Mesenchymal stem cell (in vitro differentiated cells and primary cell): ENCODE results near the gene ALB.

Source experiments
- DNase-seq: peaks from one replicate; pipeline ENCODE4 v3.0.0-alpha.2; 2013
- H2AFZ ChIP-seq: one replicate; pipeline ENCODE4 v1.6.1; 2013; ENCODE audit warnings: low read depth, mild to moderate bottlenecking, control low read depth, inconsistent platforms, low read length, moderate library complexity
- H2AK5ac ChIP-seq: 2 replicates; pipeline ENCODE4 v1.6.1; 2013; ENCODE audit warnings: low read length, moderate library complexity, mild to moderate bottlenecking, inconsistent platforms; ENCODE audit not compliant: severe bottlenecking
- H2BK120ac ChIP-seq: one replicate; pipeline ENCODE4 v1.6.1; 2013; ENCODE audit warnings: low read depth, mild to moderate bottlenecking, inconsistent platforms, low read length, moderate library complexity
- H2BK12ac ChIP-seq, 2 experiments: one replicate each; pipeline ENCODE4 v1.6.1; 2013; ENCODE audit warnings: inconsistent platforms in 2 of 2, low read length in 2 of 2, mild to moderate bottlenecking in 2 of 2, moderate library complexity in 2 of 2, control low read depth in 1 of 2
- H2BK15ac ChIP-seq: one replicate; pipeline ENCODE4 v1.6.1; 2013; ENCODE audit warnings: mild to moderate bottlenecking, low read depth, inconsistent platforms; ENCODE audit not compliant: poor library complexity, severe bottlenecking
- H2BK5ac ChIP-seq: 2 replicates; pipeline ENCODE4 v1.6.1; 2013; ENCODE audit warnings: low read depth, mild to moderate bottlenecking, low read length, control low read depth, inconsistent platforms; ENCODE audit not compliant: poor library complexity, severe bottlenecking
- H3K14ac ChIP-seq, 2 experiments: one replicate each; pipeline ENCODE4 v1.6.1; 2013; ENCODE audit warnings: inconsistent platforms in 2 of 2, low read length in 2 of 2, control low read depth in 1 of 2, mild to moderate bottlenecking in 1 of 2, moderate library complexity in 1 of 2
- H3K18ac ChIP-seq, 2 experiments: one replicate each; pipeline ENCODE4 v1.6.1; 2013; ENCODE audit warnings: inconsistent platforms in 2 of 2, low read length in 2 of 2, control low read depth in 1 of 2, low read depth in 1 of 2, mild to moderate bottlenecking in 1 of 2
- H3K23ac ChIP-seq, 2 experiments: one replicate each; pipeline ENCODE4 v1.6.1; 2013; ENCODE audit warnings: inconsistent platforms in 2 of 2, low read length in 2 of 2, mild to moderate bottlenecking in 2 of 2, moderate library complexity in 2 of 2, control low read depth in 1 of 2
- H3K27ac ChIP-seq: 2 replicates; pipeline ENCODE4 v1.5.1; 2013; ENCODE audit warnings: mild to moderate bottlenecking, moderate library complexity, low read length, control low read depth, inconsistent platforms; ENCODE audit not compliant: poor library complexity, severe bottlenecking
- H3K27me3 ChIP-seq, 2 experiments: 2 replicates each; pipeline versions ENCODE4 v1.6.1 to v1.7.0; 2013; ENCODE audit warnings: low read length in 2 of 2, mild to moderate bottlenecking in 2 of 2, moderate library complexity in 2 of 2, control low read depth in 1 of 2, inconsistent platforms in 1 of 2; ENCODE audit not compliant: control insufficient read depth in 1 of 2, insufficient read depth in 1 of 2
- H3K36me3 ChIP-seq, 2 experiments: 2 replicates each; pipeline versions ENCODE4 v1.6.1 to v1.7.0; 2013; ENCODE audit warnings: low read length in 2 of 2, control low read depth in 1 of 2, inconsistent platforms in 1 of 2, low read depth in 1 of 2, mild to moderate bottlenecking in 1 of 2; ENCODE audit not compliant: insufficient read depth in 2 of 2, control insufficient read depth in 1 of 2
- H3K4ac ChIP-seq, 2 experiments: one replicate each; pipeline ENCODE4 v1.6.1; 2013; ENCODE audit warnings: inconsistent platforms in 2 of 2, low read length in 2 of 2, mild to moderate bottlenecking in 2 of 2, moderate library complexity in 2 of 2, control low read depth in 1 of 2, low read depth in 1 of 2
- H3K4me1 ChIP-seq: 2 replicates; pipeline ENCODE4 v1.6.1; 2013; ENCODE audit warnings: low read depth, low read length, control low read depth; ENCODE audit not compliant: control insufficient read depth, insufficient read depth
- H3K4me2 ChIP-seq: 2 replicates; pipeline ENCODE4 v1.6.1; 2013; ENCODE audit warnings: low read length, mild to moderate bottlenecking, inconsistent platforms; ENCODE audit not compliant: poor library complexity, severe bottlenecking
- H3K4me3 ChIP-seq, 2 experiments: 2 replicates each; pipeline versions ENCODE4 v1.5.1 to v1.7.0; 2013; ENCODE audit warnings: low read length in 2 of 2, mild to moderate bottlenecking in 2 of 2, control low read depth in 1 of 2, low read depth in 1 of 2; ENCODE audit not compliant: insufficient read depth in 1 of 2
- H3K79me1 ChIP-seq: replicated peaks from 2 replicates; pipeline ENCODE4 v1.6.1; 2013; ENCODE audit warnings: mild to moderate bottlenecking, control low read depth, low read length, inconsistent platforms; ENCODE audit not compliant: poor library complexity, severe bottlenecking
- H3K9ac ChIP-seq: 2 replicates; pipeline ENCODE4 v1.7.0; 2013; ENCODE audit warnings: mild to moderate bottlenecking, low read length, moderate library complexity
- H3K9me3 ChIP-seq: 2 replicates; pipeline ENCODE4 v1.7.0; 2013; ENCODE audit warnings: mild to moderate bottlenecking, low read length; ENCODE audit not compliant: control insufficient read depth
- H4K8ac ChIP-seq: one replicate; pipeline ENCODE4 v1.6.1; 2013; ENCODE audit warnings: inconsistent platforms, mild to moderate bottlenecking, low read length, moderate library complexity
- H4K91ac ChIP-seq: one replicate; pipeline ENCODE4 v1.6.1; 2013; ENCODE audit warnings: mild to moderate bottlenecking, low read length, inconsistent platforms
- WGBS: methylation state at CpG from one replicate; pipeline ENCODE4 v1.1.7; 2013; ENCODE audit warnings: mixed read lengths; 5-methylcytosine and 5-hydroxymethylcytosine counted together

Gene ALB

DNA sequence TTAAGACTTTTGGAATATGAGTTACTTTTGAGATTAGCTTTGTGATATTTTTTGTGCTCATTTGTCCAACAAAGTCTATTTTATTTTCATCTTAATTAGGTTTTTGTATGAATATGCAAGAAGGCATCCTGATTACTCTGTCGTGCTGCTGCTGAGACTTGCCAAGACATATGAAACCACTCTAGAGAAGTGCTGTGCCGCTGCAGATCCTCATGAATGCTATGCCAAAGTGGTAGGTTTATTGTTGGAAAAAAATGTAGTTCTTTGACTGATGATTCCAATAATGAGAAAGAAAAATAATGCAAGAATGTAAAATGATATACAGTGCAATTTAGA, 10.8 kb downstream of the ALB start:
- Histone ChIP-seq H3K27me3 (no peaks in the 10 kb centered on the region), H3K9ac (no peak overlapping the region), H3K4me2 (no peak overlapping the region), H2AK5ac (no peak overlapping the region), H2BK120ac (no peak overlapping the region), H2BK15ac (no peak overlapping the region), H3K14ac (no peak overlapping the region), H3K18ac (no peak overlapping the region), H3K4me3 (no peak overlapping the region), H4K91ac (no peak overlapping the region), H3K36me3 (no peaks in the 10 kb centered on the region), H4K8ac (no peak overlapping the region), H2AFZ (no peak overlapping the region), H2BK5ac (no peak overlapping the region), H2BK12ac (no peak overlapping the region), H3K4ac (no peak overlapping the region), H3K4me1 (no peaks in the 10 kb centered on the region), H3K23ac (no peak overlapping the region), H3K9me3 (no peaks in the 10 kb centered on the region), H3K79me1 (no peaks in the 10 kb centered on the region), H3K27ac (no peak overlapping the region)
- 88% methylated on average over 2 of the region's 2 CpGs for WGBS
- no peak for DNase-seq

DNA sequence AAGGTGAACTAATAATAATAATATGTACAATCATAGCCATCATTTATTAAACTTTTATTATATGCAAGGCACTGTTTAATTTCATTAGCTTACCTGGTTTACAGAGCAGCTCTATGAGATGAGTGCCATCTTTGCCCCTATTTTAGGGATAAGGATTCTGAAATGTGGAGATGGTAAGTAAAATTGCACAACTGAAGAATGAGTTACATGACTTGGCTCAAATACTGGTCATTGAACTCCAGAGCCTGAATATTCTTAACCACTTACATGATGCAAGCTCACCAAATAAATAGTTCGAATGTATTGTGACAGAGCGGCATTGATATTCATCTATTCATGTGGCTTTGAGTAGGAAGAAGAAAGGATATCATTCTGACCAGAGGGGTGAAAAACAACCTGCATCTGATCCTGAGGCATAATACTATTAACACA, 11.7 kb downstream of the ALB start:
- Histone ChIP-seq H3K9ac (no peak overlapping the region), H3K79me1 (no peaks in the 10 kb centered on the region), H3K18ac (no peak overlapping the region), H2BK120ac (no peak overlapping the region), H3K27me3 (no peaks in the 10 kb centered on the region), H3K4me1 (no peaks in the 10 kb centered on the region), H3K4me3 (no peak overlapping the region), H3K4me2 (no peak overlapping the region), H3K36me3 (no peaks in the 10 kb centered on the region), H2BK15ac (no peak overlapping the region), H3K27ac (no peak overlapping the region), H4K8ac (no peak overlapping the region), H2AFZ (no peak overlapping the region), H3K23ac (no peak overlapping the region), H3K9me3 (no peaks in the 10 kb centered on the region), H2AK5ac (no peak overlapping the region), H2BK12ac (no peak overlapping the region), H4K91ac (no peak overlapping the region), H2BK5ac (no peak overlapping the region), H3K14ac (no peak overlapping the region), H3K4ac (no peak overlapping the region)
- WGBS = no CpG with 5 or more reads among the region's 2 CpGs
- DNase-seq = no peak

DNA sequence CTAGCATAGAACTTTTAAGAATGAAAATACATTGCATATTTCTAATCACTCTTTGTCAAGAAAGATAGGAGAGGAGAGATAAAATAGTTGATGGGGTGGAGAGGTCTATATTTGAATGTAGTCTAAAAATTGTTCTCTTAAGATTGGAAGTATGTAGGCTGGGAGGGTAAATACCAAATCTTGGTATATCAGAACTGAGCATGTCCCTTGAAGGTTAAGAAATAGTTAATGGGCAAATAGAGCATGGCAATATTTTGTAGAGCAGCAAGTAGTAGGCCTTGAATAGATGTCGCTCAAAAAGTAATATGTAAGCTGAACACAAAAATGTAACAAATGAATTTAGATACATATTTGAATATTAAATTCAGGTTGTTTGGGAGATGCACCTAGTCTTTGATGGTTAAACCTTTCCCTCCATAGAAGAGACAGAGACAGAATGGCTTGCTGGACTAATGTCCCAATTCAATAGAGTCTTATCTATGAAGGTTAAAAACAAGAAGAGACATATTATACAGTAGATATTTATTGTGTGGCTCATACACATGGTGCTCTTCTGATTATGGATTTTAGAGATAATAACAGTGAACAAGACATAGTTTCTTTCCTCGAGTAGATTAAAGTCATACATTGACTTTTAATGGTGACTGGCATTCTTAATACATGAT, 12.5 kb downstream of the ALB start:
- Histone ChIP-seq H2AK5ac (no peak overlapping the region), H3K4ac (no peak overlapping the region), H3K14ac (no peak overlapping the region), H3K79me1 (no peaks in the 10 kb centered on the region), H3K9me3 (no peaks in the 10 kb centered on the region), H3K18ac (no peak overlapping the region), H3K27ac (no peak overlapping the region), H2AFZ (no peak overlapping the region), H2BK120ac (no peak overlapping the region), H3K27me3 (no peaks in the 10 kb centered on the region), H3K23ac (no peak overlapping the region), H3K4me2 (no peak overlapping the region), H2BK5ac (no peak overlapping the region), H4K8ac (no peak overlapping the region), H2BK15ac (no peak overlapping the region), H3K4me3 (no peak overlapping the region), H3K4me1 (no peaks in the 10 kb centered on the region), H3K9ac (no peak overlapping the region), H3K36me3 (no peaks in the 10 kb centered on the region), H4K91ac (no peak overlapping the region), H2BK12ac (no peak overlapping the region)
- 100% methylated on average over 1 of the region's 2 CpGs for WGBS
- no peak for DNase-seq

DNA sequence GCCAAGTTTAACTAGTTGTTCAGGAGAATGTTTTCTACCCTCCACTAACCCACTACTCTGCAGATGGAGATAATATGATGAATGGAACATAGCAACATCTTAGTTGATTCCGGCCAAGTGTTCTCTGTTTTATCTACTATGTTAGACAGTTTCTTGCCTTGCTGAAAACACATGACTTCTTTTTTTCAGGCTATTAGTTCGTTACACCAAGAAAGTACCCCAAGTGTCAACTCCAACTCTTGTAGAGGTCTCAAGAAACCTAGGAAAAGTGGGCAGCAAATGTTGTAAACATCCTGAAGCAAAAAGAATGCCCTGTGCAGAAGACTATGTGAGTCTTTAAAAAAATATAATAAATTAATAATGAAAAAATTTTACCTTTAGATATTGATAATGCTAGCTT, 13.3 kb downstream of the ALB start:
- H3K4ac ChIP-seq = no peak overlapping the region
- no peak overlapping the region for H2BK120ac ChIP-seq
- H3K23ac ChIP-seq = no peak overlapping the region
- H3K4me3 ChIP-seq = no peak overlapping the region
- DNase-seq = no peak
- no peaks in the 10 kb centered on the region for H3K79me1 ChIP-seq
- H3K4me2 ChIP-seq = no peak overlapping the region
- no peak overlapping the region for H2BK12ac ChIP-seq
- no peak overlapping the region for H2AFZ ChIP-seq
- no peak overlapping the region for H3K18ac ChIP-seq
- no peak overlapping the region for H4K91ac ChIP-seq
- H2BK5ac ChIP-seq = no peak overlapping the region
- H3K9ac ChIP-seq = no peak overlapping the region
- WGBS = 62% methylated on average over 2 of the region's 2 CpGs
- no peak overlapping the region for H4K8ac ChIP-seq
- no peaks in the 10 kb centered on the region for H3K9me3 ChIP-seq
- H3K36me3 ChIP-seq = no peaks in the 10 kb centered on the region
- H3K4me1 ChIP-seq = no peaks in the 10 kb centered on the region
- H2BK15ac ChIP-seq = no peak overlapping the region
- H3K14ac ChIP-seq = no peak overlapping the region
- no peak overlapping the region for H2AK5ac ChIP-seq
- H3K27me3 ChIP-seq = no peaks in the 10 kb centered on the region
- no peak overlapping the region for H3K27ac ChIP-seq
